Fibroblast of the aortic adventitia (primary cell): ENCODE data around the gene HOXA11. TPM values are rescaled to one million over a fixed set of nuclear protein-coding genes. Genes with fewer than 3 reads are reported as not detected.

Experiments
- DNase-seq: peaks from one replicate; pipeline ENCODE4 v3.0.0-alpha.2; 2010; ENCODE audit warnings: low read depth
- H3K4me3 ChIP-seq: 2 replicates; pipeline ENCODE4 v1.5.1; 2011; ENCODE audit warnings: low read depth, mild to moderate bottlenecking, control low read depth, low read length, moderate library complexity
- total RNA-seq: library from RNA; depleted of rRNA; stranded (reverse); fragments of >200 nt; gene quantifications from 2 replicates; pipeline ENCODE4 v1.2.3, GENCODE V29; 2012; ENCODE audit warnings: low replicate concordance
- TF ChIP-seq, protein P1 (sequence below): IDR thresholded peaks from 2 replicates; pipeline ENCODE4 v1.5.1; 2011; ENCODE audit warnings: mild to moderate bottlenecking, low read length, control low read depth, inconsistent platforms; ENCODE audit not compliant: insufficient read depth

The HOXA11 gene
- total RNA-seq, 1 donor: not detected

DNA sequence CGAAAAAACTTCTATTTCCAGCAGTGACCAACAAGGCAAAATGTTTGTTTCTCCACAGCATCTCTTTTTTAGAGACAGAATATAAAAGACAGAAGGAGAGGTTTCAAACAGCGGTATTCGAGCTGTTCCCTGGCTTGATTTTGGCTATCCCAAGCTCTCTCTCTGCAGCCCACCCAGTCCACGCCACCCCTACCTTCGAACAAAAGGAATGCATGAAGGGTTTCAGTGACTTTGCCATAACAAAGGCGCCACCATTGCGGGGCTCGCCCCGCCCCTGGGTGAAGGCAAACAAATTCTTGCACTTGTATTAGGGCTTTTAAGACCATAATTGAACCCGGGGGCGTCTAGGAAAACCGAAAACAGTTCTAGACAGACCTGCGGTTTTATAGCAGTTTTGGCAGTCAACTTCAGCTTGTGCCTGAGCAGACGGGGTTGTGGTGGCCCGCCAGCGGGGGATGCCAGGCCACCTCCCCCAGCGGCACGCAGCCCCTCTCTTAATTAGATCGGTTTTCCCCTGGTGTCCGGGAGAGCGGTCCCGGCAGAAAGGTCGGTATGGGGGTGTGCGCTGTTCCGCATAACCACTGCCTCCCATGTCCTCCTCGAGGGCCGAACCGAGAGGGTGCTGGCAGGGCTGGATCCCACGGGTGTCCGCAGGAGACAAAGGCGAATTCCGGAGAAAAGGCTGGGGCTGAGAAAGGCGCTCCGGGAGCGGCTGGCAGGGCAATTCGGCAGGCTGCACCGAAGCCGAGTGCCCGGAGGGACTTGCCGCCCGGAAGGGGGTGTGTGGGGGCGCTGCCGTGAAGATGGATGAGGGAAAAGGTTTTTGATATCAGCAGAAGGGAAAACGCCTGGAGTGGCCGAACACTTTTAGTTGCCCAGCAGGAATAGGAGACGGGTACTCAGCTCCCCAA, 2.7 kb upstream of the HOXA11 start:
- DNase-seq: no peak
- no peak overlapping the region for H3K4me3 ChIP-seq

DNA sequence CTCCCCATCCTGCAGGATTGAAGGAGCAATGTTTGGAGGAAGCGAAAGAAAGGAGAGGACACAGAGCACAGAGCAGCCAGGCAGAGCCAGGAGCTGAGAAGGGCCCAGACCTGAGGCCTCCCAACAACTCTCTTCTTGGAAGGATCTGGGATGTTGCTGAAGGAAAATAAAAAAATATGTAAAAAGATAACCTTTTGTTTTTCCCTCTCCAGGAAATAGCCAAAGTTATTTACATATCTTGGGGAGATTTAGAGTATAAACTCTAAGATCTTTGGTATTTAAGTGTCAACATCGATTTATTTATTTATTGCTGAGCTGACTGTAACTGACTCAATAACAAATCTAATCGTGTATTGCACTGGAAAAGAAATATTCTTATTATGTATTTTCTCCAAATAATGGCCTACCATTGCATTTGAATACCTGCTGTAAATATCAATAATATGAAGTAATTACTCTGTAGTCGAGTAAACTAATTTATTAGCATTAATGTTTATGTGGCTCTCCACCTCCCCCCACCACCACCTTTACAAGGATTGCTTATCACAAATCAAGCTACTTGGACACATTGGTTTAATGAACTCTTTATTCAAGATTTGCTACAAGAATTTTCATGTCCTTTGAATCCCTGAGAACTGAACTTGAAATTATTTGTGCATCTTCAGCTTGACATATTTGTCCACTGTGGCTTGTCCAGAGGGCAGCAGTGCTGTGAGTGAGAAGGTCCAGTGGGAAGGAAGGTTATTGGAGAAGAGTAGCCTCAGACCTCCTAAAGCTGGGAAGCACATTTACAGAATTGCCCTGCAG, 1.8 kb upstream of the HOXA11 start:
- TF ChIP-seq, protein P1, sequence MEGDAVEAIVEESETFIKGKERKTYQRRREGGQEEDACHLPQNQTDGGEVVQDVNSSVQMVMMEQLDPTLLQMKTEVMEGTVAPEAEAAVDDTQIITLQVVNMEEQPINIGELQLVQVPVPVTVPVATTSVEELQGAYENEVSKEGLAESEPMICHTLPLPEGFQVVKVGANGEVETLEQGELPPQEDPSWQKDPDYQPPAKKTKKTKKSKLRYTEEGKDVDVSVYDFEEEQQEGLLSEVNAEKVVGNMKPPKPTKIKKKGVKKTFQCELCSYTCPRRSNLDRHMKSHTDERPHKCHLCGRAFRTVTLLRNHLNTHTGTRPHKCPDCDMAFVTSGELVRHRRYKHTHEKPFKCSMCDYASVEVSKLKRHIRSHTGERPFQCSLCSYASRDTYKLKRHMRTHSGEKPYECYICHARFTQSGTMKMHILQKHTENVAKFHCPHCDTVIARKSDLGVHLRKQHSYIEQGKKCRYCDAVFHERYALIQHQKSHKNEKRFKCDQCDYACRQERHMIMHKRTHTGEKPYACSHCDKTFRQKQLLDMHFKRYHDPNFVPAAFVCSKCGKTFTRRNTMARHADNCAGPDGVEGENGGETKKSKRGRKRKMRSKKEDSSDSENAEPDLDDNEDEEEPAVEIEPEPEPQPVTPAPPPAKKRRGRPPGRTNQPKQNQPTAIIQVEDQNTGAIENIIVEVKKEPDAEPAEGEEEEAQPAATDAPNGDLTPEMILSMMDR: no peak
- no peak for DNase-seq
- no peak overlapping the region for H3K4me3 ChIP-seq

More for the DNA sequence above, 2.7 kb upstream of the HOXA11 start:
- TF ChIP-seq, protein P1: no peak

DNA sequence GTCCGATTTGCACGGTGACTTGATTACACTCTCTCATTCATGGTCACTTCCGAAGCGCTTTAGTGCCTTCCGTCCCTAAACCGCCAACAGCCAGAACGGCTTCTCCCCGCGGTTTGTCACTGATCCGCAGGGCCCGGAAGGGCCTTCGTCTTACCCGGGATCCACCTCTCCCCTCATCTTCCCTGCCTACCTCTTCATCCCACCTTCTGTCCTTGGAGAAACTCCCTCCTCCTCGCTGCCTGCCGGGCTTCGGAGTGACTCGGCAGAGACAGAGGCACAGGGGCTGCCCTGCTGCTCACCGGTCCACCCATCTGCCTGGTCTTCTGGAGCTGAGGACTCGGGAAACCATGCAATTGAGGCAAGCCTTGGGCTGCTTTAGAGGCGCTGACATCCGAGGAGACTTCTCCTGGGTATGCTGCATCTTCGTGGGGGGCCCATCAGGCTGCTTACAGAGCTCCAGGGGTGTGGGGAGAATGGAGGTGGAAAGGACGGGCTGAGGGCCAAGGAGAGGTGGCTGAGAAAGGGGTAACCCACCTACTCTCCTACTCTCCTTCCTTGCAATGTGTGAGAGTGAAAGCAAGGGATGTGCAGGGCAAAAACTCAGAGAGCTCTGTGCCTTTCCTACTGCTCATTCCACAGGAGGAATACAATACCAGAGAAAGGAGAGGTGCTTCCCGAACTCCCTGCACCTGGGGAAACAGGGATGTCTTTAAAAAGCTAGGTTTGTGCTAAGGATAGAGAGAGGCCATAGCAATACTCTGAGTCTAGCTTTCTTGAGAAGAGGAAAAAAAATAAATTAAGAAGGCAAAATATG, 1.0 kb upstream of the HOXA11 start:
- DNase-seq: no peak
- H3K4me3 ChIP-seq: no peak overlapping the region
- TF ChIP-seq, protein P1: no peak

DNA sequence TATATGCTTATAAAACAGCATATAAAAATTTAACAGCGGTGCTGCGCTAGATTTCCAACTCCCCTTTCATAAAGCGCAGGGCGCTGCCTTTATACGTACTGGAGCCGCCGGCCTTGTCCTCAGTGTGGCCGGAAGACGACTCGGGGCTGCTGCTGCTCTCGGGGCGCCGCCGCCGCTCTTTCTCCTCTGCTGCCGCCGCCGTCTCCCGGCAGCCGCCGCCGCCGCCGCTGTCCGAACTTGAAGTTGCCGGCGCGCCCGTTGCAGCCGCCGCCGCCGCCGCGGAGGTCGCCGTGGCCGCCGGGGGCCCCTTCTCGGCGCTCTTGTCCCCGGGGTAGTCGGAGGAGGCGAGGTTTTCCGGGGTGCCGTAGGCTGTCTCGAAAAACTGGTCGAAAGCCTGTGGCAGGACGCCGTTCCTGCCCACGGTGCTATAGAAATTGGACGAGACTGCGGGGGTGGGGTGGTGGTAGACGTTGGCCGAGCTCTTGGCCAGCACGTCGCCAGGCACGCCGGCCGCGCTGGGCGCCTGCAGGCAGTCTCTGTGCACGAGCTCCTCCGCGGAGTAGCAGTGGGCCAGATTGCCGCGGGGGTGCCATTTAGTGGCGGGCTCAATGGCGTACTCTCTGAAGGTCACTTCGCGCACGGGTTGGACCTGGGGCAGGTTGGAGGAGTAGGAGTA, 557 bp downstream of the HOXA11 start:
- DNase-seq: no peak
- H3K4me3 ChIP-seq: peak overlapping the region; percentile 33
- TF ChIP-seq, protein P1: no peak

DNA sequence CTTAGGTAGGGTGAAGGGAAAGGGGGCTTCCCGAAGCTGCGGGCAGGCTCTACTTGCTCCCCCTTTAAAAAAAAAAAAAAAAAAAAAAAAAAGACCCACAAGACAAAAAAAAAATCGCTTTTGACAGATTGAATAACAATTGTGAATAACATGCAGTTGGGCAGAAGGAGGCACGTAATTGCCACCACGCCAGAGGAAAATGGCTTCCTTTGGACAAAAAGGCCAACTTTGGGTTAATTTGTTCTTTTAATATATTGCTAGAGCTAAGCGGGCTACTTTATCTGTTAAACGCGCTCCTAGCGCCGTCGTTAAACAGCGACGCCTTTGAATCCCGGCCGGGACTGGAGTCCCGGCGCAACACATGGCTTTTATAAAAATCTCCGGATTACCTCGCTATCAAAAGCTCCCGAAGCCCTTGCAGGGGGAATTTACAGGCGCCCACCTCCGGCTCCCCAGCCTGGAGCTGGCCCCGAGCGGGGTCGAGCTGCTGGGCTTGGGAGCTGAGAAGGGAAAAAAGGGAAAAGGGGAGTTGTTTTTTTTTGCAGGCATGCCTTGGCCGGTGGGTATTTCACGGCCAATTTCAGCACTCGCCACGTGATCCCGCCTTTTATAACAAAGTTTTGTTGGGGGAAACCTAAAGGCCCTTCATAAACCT, 1.2 kb downstream of the HOXA11 start:
- peak overlapping the region; percentile 10 for H3K4me3 ChIP-seq
- TF ChIP-seq, protein P1: no peak
- DNase-seq: no peak
